GM12872 (cell line): ENCODE data around the gene ITGAE.

Experiments used
- TF ChIP-seq, protein P1 (sequence below): IDR thresholded peaks from 3 replicates; pipeline ENCODE4 v1.5.1; 2011; ENCODE audit warnings: low read depth, mild to moderate bottlenecking, low read length, moderate library complexity; ENCODE audit not compliant: insufficient read depth

Gene ITGAE

DNA sequence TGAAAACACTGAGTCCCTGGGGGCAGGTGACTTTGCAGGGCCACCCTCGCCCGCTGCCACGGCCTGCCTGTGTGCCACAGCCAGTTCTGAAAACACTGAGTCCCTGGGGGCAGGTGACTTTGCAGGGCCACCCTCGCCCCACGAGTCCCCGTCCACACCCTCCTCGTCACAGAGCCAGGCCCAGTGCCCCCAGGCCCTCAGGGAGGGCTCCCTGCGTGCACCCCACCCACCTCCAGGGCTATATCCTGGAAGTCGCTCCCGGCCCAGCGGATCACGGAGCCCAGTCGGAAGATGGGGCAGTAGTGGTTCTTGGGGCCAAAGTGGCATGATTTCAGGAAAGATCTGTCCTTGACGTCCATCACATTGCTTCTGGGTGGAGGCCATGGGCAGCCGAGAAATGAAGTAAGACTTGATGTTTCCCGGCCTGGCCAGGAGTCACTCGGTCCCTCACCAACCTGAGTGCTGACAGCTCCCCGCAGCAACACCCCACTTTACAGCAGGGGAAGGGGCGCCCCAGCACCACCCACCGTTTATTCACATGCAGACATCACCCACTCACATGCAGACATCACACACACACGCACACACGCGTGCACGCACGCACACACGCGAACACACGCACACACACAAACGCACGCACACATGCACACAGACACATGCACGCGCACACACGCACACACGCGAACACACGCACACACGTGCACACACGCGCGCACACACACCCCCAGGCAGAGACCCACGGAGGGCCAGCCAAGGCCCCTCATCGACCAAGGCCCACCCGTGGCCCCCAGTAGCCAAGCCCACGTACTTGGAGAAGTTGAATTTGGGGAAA lies 111.5 kb downstream of the ITGAE start:
- TF ChIP-seq, protein P1, sequence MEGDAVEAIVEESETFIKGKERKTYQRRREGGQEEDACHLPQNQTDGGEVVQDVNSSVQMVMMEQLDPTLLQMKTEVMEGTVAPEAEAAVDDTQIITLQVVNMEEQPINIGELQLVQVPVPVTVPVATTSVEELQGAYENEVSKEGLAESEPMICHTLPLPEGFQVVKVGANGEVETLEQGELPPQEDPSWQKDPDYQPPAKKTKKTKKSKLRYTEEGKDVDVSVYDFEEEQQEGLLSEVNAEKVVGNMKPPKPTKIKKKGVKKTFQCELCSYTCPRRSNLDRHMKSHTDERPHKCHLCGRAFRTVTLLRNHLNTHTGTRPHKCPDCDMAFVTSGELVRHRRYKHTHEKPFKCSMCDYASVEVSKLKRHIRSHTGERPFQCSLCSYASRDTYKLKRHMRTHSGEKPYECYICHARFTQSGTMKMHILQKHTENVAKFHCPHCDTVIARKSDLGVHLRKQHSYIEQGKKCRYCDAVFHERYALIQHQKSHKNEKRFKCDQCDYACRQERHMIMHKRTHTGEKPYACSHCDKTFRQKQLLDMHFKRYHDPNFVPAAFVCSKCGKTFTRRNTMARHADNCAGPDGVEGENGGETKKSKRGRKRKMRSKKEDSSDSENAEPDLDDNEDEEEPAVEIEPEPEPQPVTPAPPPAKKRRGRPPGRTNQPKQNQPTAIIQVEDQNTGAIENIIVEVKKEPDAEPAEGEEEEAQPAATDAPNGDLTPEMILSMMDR = no peak

DNA sequence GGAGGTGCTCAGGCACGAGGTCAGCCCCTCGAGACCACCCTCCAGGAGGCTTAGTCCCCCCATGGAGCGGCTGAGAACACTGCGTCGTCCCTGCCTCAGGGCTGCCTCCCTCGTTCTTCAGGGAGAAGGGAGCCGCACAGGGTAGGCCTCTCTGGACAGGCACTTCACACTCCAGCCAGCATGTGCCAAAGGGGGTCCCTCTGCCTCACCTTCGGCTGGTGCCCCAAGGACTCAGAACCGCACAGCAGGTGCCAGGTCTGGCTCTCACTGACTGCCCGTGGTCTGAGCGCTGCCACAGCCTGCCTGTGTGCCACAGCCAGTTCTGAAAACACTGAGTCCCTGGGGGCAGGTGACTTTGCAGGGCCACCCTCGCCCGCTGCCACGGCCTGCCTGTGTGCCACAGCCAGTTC lies 112.1 kb downstream of the ITGAE start:
- TF ChIP-seq, protein P1 = no peak

DNA sequence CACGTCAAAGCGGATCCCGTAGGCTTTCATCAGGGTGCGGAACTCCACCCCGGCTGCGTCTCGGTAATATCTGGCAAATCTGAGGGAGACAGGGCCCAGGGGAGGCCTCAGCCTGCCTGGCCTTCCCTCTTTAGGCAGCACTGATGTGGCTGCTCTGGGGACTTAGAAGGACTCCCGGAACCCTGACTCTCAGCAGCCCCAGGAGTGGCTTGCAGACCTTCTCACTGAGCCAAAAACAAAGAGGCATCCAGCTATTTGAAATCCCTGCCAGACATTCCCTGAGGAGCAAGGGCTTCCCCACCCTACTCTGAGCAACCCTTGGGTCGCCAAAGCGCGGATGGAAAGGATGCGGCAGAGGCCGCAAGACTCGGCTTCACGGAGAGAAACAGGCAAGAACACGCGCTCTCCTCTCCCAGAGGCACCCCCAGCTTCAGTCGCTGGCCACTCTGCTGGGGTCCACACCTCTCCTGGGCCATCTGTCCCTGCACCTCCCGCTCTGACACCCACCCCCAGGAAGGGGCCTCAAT lies 112.9 kb downstream of the ITGAE start:
- TF ChIP-seq, protein P1 = no peak

DNA sequence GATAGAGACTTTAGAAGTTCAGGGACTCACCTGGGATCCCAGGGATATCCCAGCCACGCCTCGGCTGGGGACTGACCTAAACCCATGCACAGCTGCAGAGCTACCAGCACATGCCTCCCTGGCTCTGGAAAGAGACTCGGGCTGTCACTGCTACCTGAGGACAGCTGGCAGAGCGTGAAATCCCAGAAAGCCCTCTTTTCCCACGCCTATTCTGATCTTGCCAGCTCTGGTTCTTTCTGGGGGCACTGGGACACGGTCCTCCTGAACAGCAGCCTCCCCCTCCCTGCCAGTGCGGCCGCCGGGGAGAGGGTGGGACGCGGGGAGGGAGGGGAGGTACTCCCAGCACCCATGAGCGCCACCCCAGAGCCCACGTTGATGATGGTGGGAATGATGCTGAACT lies 115.8 kb downstream of the ITGAE start:
- TF ChIP-seq, protein P1 = no peak

DNA sequence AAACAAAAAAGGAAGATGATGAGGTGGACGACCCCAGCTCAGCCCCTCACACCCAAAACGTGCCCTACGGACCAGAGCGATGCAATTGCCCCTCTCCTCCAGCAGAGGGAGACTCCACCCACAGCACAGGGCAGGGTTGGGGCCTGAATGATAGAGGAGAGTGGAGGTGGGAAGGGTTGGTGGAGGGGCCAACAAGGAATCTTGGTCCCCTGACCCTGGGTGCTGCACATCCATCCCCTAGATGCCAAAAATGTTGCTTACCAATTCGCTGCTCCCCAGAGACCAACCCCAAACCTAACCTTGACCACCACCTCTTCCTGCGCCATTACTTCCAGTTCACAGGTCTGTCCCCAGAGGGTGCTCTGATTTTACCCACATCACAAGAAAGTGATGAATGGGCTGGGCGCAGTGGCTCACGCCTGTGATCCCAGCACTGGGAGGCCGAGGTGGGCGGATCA lies 117.9 kb downstream of the ITGAE start:
- TF ChIP-seq, protein P1 = peak; percentile 99

DNA sequence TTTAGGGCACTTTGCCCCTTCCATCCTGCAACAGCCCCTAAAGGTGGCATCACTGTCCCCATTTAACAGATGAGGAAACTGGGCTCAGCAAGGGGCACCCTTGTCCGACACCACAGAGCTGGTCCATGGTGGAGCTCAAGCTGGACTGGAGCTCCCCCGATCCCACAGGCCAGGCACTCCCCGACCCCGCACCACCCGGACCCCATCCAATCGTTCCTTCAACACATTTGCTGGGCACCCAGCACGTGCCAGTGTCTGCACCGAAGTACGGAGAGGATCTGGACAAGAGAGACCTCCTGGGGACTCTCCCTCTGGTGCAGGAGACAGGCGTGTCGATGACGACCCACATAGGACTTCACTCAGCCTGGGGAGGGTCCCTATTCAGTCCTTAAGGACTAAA lies 119.0 kb downstream of the ITGAE start:
- TF ChIP-seq, protein P1 = no peak

DNA sequence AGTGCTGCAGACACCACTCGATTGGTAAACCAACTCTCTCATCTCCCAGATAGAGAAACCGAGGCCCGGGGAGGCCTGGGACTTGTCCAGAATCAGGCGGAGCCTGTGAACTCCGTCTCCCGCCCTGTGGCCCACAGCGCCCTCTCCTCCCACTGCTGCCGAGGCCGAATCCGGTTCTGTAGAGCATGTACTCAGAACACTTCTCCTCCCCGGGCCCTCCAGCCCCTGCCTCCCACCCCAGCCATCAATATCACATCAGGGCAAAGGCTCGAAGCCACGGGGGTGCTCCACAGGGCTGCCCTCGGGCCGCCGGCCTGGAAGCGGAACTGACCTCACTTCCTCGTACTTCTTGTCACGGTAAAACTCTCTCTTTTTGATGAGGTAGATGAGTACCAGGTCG lies 119.4 kb downstream of the ITGAE start:
- TF ChIP-seq, protein P1 = no peak
